Left lung (tissue), 10 donors: ENCODE data around the gene FGL2. TPM values are rescaled to one million over a fixed set of nuclear protein-coding genes. Genes with fewer than 3 reads are reported as not detected.
A peak's percentile ranks its signal among the peaks of the same experiment; 100 is the strongest.
"Not testable (repeated sequence)": the region's sequence is repeated elsewhere in the genome, so short reads cannot be mapped to it uniquely, and the experiment has no call there.

Experiments used
- ATAC-seq: fragments of 200-7000 bp; cut with Tn5 transposase; one replicate; pipeline ENCODE4 v1.9.1; 2020; ENCODE audit warnings: moderate library complexity
- DNase-seq, 4 donors: peaks; one replicate each; pipeline ENCODE4 v3.0.0-alpha.2; 2013 to 2020
- H3K27ac ChIP-seq, 2 donors: fragments of 200-600 bp; sonication (generic) in 1 of 2; one replicate each; pipeline versions ENCODE4 v1.5.0 to v1.8.0; 2020 to 2021
- H3K27me3 ChIP-seq, 2 donors: fragments of 200-600 bp; sonication (generic) in 1 of 2; one replicate each; pipeline versions ENCODE4 v1.5.0 to v1.8.0; 2020 to 2021
- H3K36me3 ChIP-seq, 2 donors: fragments of 200-600 bp; sonication (generic) in 1 of 2; one replicate each; pipeline versions ENCODE4 v1.5.0 to v1.8.0; 2020 to 2021
- H3K4me1 ChIP-seq, 2 donors: fragments of 200-600 bp; one replicate each; pipeline ENCODE4 v1.8.0; 2021
- H3K4me3 ChIP-seq, 2 donors: fragments of 200-600 bp; sonication (generic) in 1 of 2; one replicate each; pipeline versions ENCODE4 v1.5.0 to v1.8.0; 2020 to 2021; ENCODE audit warnings: mild to moderate bottlenecking in 1 of 2
- H3K9me3 ChIP-seq, 2 donors: fragments of 200-600 bp; sonication (generic) in 1 of 2; one replicate each; pipeline versions ENCODE4 v1.5.0 to v1.8.0; 2020 to 2021
- CTCF ChIP-seq, 2 donors: fragments of 200-600 bp; sonication (generic) in 1 of 2; IDR thresholded peaks; one replicate each; pipeline versions ENCODE4 v1.5.0 to v1.8.0; 2021; ENCODE audit warnings: antibody characterized with exemption in 2 of 2
- intact Hi-C, 2 donors: fragments of 100-400 bp; cut with DNase I; formaldehyde crosslinking; loops; one replicate each; pipeline versions ENCODE4 v1.11.2 to v1.14.2; 2022
- polyA plus RNA-seq, 6 donors: library from polyadenylated mRNA; unstranded; fragments of 120-200 nt; gene quantifications; one replicate each; pipeline ENCODE4 v1.2.1, GENCODE V29; 2013; ENCODE audit not compliant: insufficient read length in 6 of 6
- total RNA-seq, 2 donors: library from RNA; stranded (reverse); fragmentation: NEBNext Ultra II Directional; extraction: Animal tissue kit (Norgen Biotek cat#: 25700); gene quantifications; one replicate each; pipeline ENCODE4 v1.2.1, GENCODE V29; 2021
- donor health status: DM: no; HTN: yes; CAD: no.
- donor health status: DM: no; HTN: no; CAD: no.

FGL2 gene
- total and polyA plus RNA-seq, 8 donors = 6.0 to 29.1 (median 8.4) TPM

DNA sequence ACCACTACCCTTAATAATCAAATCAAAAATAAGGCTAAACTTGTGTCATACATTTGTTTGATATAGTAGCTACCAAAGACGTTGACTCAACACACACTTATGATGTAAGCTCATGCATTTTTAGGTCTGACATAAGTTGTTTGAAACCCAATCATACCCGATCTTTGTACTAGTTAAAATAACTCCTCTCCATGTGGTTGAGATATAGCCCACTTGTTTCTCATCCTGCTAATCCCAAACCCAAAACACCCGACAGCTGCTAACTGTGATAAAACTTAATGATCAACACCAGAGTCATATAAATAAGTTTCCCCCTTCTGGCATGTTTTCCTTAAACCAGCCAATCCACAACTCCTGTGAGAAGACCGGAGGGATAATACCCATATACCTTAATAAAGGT is 28.5 kb downstream of the FGL2 start:
- ATAC-seq, H3K27ac ChIP-seq, H3K4me3 ChIP-seq, intact Hi-C loops, H3K4me1 ChIP-seq, DNase-seq, H3K27me3 ChIP-seq, H3K9me3 ChIP-seq, H3K36me3 ChIP-seq: not testable (repeated sequence)

GRCh38 chr7:77157446-77157845 is 42.2 kb downstream of the FGL2 start:
- Histone ChIP-seq H3K9me3 (no peaks in the 10 kb centered on the region), H3K4me1 (peaks cover 3 to 12% of the 10 kb centered on the region in 2 donors), H3K27ac (peak overlapping the region in 1 of 2 donors; percentile 74), H3K36me3 (no peaks in the 10 kb centered on the region), H3K4me3 (no peak overlapping the region), H3K27me3 (no peaks in the 10 kb centered on the region)
- peak; percentile 62 for ATAC-seq
- DNase-seq = no peak
- intact Hi-C loops = no loop called here
- no peak for TF ChIP-seq CTCF (IDR thresholded peaks at IDR 0.05)

DNA sequence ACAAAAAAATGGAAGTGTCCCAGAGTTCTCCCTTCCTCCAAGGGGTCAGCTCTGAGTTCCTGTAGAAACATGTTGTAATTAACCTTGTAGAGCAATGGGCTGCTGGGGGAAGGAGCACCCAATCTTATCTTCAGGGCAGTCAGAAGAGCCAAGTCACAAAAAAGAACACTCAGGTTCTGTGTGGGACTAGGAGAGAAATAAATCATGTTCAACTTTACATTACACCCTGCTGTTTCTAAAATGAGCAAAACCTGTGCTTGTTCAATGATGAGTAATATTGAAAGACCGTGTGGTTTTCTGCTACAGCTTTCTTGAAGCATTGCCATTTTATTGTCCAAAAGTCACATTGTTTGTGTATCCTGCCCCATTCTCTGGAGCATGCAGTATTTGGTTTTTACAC is 42.6 kb downstream of the FGL2 start:
- H3K27me3 ChIP-seq, intact Hi-C loops, H3K36me3 ChIP-seq, DNase-seq, H3K4me3 ChIP-seq, H3K9me3 ChIP-seq: not testable (repeated sequence)
- ATAC-seq = peak; percentile 27
- peak overlapping the region in 1 of 2 donors; percentile 74 for H3K27ac ChIP-seq
- H3K4me1 ChIP-seq = peaks cover 3 to 12% of the 10 kb centered on the region in 2 donors

GRCh38 chr7:77155601-77156377 is 43.8 kb downstream of the FGL2 start:
- H3K36me3 ChIP-seq, ATAC-seq, H3K27ac ChIP-seq, H3K9me3 ChIP-seq, DNase-seq, H3K4me3 ChIP-seq, intact Hi-C loops, H3K27me3 ChIP-seq: not testable (repeated sequence)
- H3K4me1 ChIP-seq = peaks cover 3 to 12% of the 10 kb centered on the region in 2 donors

GRCh38 chr7:77154917-77155464 is 44.6 kb downstream of the FGL2 start:
- ATAC-seq = peak; percentile 41
- DNase-seq = peak in 2 of 4 donors; percentile 1 to 3

GRCh38 chr7:77152232-77152631 is 47.4 kb downstream of the FGL2 start:
- H3K9me3 ChIP-seq, H3K4me3 ChIP-seq, DNase-seq, H3K36me3 ChIP-seq, intact Hi-C loops, H3K27me3 ChIP-seq: not testable (repeated sequence)
- Histone ChIP-seq H3K4me1 (peaks cover 0 to 12% of the 10 kb centered on the region in 2 donors), H3K27ac (peak overlapping the region in 1 of 2 donors; percentile 51)
- peak; percentile 30 for ATAC-seq

More at GRCh38 chr7:77154917-77155464, 44.6 kb downstream of the FGL2 start:
- peaks cover 3 to 12% of the 10 kb centered on the region in 2 donors for H3K4me1 ChIP-seq
- H3K27me3 ChIP-seq, H3K9me3 ChIP-seq, H3K27ac ChIP-seq, H3K4me3 ChIP-seq, H3K36me3 ChIP-seq, intact Hi-C loops: not testable (repeated sequence)

Other genes starting within 250 kb of the FGL2 start
- not detected for gene SPDYE17, start 167.5 kb downstream of the FGL2 start, total RNA-seq
- not detected for gene SPDYE17, start 167.5 kb downstream of the FGL2 start, polyA plus RNA-seq
- under 1 TPM; 0.44 to 0.81 TPM for gene SPDYE18, start 137.3 kb downstream of the FGL2 start, total RNA-seq
- gene SPDYE18, start 137.3 kb downstream of the FGL2 start, polyA plus RNA-seq = 1 to 10 TPM in 5 of 6 donors, under 1 TPM in 1; 0.72 to 1.8 (median 1.2) TPM
- 10 to 100 TPM in 1 of 2 donors, 1 to 10 TPM in 1; 3.9 to 14.5 TPM for gene CCDC146, start 77.2 kb downstream of the FGL2 start, total RNA-seq
- 10 to 100 TPM; 16.1 to 29.8 (median 23.8) TPM for gene CCDC146, start 77.2 kb downstream of the FGL2 start, polyA plus RNA-seq
- gene GSAP, start 216.5 kb upstream of the FGL2 start, total RNA-seq = 10 to 100 TPM; 40.9 to 45.4 TPM
- gene GSAP, start 216.5 kb upstream of the FGL2 start, polyA plus RNA-seq = 10 to 100 TPM; 34.1 to 60.1 (median 47.1) TPM